IMR-90 (cell line): ENCODE measurements around the gene CYFIP1. TPM values are rescaled to one million over a fixed set of nuclear protein-coding genes. Genes with fewer than 3 reads are reported as not detected.

Experiments used
- ATAC-seq: fragments of 200-7000 bp; cut with Tn5 transposase; 2 replicates; pipeline ENCODE4 v1.9.1; 2020; ENCODE audit warnings: low read depth, mild to moderate bottlenecking, moderate library complexity
- BruUV-seq: library from RNA; stranded (reverse); fragments of 400-500 nt; replicated peaks from 2 replicates; lab custom pipeline; 2021; lab: Mats Ljungman, UMichigan
- CTCF ChIA-PET: fragments of 300-600 bp; formaldehyde crosslinking; extraction: SDS; loops from one replicate; lab custom pipeline; 2021; ENCODE audit warnings: antibody characterized with exemption; lab: Yijun Ruan, JAX
- POLR2A ChIA-PET: fragments of 300-600 bp; sonication (Branson Sonifier 250); formaldehyde crosslinking; loops from one replicate; lab custom pipeline; 2022; ENCODE audit warnings: antibody characterized with exemption; ENCODE audit not compliant: unreplicated experiment; lab: Charles Lee
- DNase-seq: peaks from one replicate; pipeline ENCODE4 v3.0.0; 2013
- H2AFZ ChIP-seq: replicated peaks from 2 replicates; pipeline ENCODE3; 2013; ENCODE audit warnings: low read length, mild to moderate bottlenecking; ENCODE audit not compliant: poor library complexity
- H2AK5ac ChIP-seq: 2 replicates; pipeline ENCODE4 v1.6.1; 2013; ENCODE audit warnings: low read depth, low read length, inconsistent platforms
- H2AK9ac ChIP-seq: replicated peaks from 2 replicates; pipeline ENCODE3; 2013; ENCODE audit warnings: mild to moderate bottlenecking, low read depth, low read length, moderate library complexity; ENCODE audit not compliant: poor library complexity
- H2BK120ac ChIP-seq: 2 replicates; pipeline ENCODE4 v1.6.1; 2013; ENCODE audit warnings: low read depth, low read length, inconsistent platforms
- H2BK15ac ChIP-seq: 3 replicates; pipeline ENCODE4 v1.6.1; 2013; ENCODE audit warnings: low read depth, low read length, inconsistent platforms
- H2BK20ac ChIP-seq: 2 replicates; pipeline ENCODE4 v1.6.1; 2013; ENCODE audit warnings: low read depth, mild to moderate bottlenecking, inconsistent platforms, low read length, moderate library complexity
- H2BK5ac ChIP-seq: 2 replicates; pipeline ENCODE4 v1.6.1; 2013; ENCODE audit warnings: mild to moderate bottlenecking, low read depth, low read length, inconsistent platforms; ENCODE audit not compliant: poor library complexity, severe bottlenecking
- H3K14ac ChIP-seq: replicated peaks from 2 replicates; pipeline ENCODE4 v1.6.1; 2013; ENCODE audit warnings: low read depth, low read length, inconsistent platforms
- H3K18ac ChIP-seq: 2 replicates; pipeline ENCODE4 v1.6.1; 2013; ENCODE audit warnings: low read depth, low read length, control low read depth
- H3K23ac ChIP-seq: 2 replicates; pipeline ENCODE4 v1.6.1; 2013; ENCODE audit warnings: low read depth, low read length, inconsistent platforms
- H3K27ac ChIP-seq: 2 replicates; pipeline ENCODE4 v1.5.1; 2013; ENCODE audit warnings: mild to moderate bottlenecking, control low read depth, low read length; ENCODE audit not compliant: insufficient read depth
- H3K27me3 ChIP-seq: 2 replicates; pipeline ENCODE4 v1.6.1; 2013; ENCODE audit warnings: low read length; ENCODE audit not compliant: control insufficient read depth, insufficient read depth
- H3K36me3 ChIP-seq: 2 replicates; pipeline ENCODE4 v1.6.1; 2013; ENCODE audit warnings: low read length, mixed read lengths; ENCODE audit not compliant: control insufficient read depth, insufficient read depth
- H3K4ac ChIP-seq: 2 replicates; pipeline ENCODE4 v1.6.1; 2013; ENCODE audit warnings: low read depth, low read length, inconsistent platforms
- H3K4me1 ChIP-seq: 2 replicates; pipeline ENCODE4 v1.6.1; 2013; ENCODE audit warnings: low read length, mixed read lengths; ENCODE audit not compliant: control insufficient read depth, insufficient read depth
- H3K4me2 ChIP-seq: 2 replicates; pipeline ENCODE4 v1.6.1; 2013; ENCODE audit warnings: low read depth, mild to moderate bottlenecking, control low read depth, low read length, moderate library complexity
- H3K4me3 ChIP-seq: 2 replicates; pipeline ENCODE4 v1.5.1; 2013; ENCODE audit warnings: low read depth, mild to moderate bottlenecking, control low read depth, low read length, moderate library complexity; ENCODE audit not compliant: insufficient read depth
- H3K56ac ChIP-seq: 2 replicates; pipeline ENCODE4 v1.6.1; 2013; ENCODE audit warnings: low read length, inconsistent platforms; ENCODE audit not compliant: insufficient read depth; ENCODE audit errors: extremely low read depth
- H3K79me1 ChIP-seq, 2 experiments: 2 replicates each; pipeline ENCODE4 v1.6.1; 2013; ENCODE audit warnings: low read length in 2 of 2, inconsistent platforms in 1 of 2, low read depth in 1 of 2
- H3K9ac ChIP-seq: 2 replicates; pipeline ENCODE4 v1.6.1; 2013; ENCODE audit warnings: low read depth, low read length, control low read depth
- H3K9me1 ChIP-seq: 2 replicates; pipeline ENCODE4 v1.6.1; 2013; ENCODE audit warnings: low read length, inconsistent platforms; ENCODE audit not compliant: insufficient read depth
- H3K9me3 ChIP-seq: 2 replicates; pipeline ENCODE4 v1.6.1; 2013; ENCODE audit warnings: low read length; ENCODE audit not compliant: control insufficient read depth, insufficient read depth
- H4K20me1 ChIP-seq: 2 replicates; pipeline ENCODE4 v1.6.1; 2013; ENCODE audit warnings: low read length, inconsistent platforms; ENCODE audit not compliant: insufficient read depth
- H4K5ac ChIP-seq: 2 replicates; pipeline ENCODE4 v1.6.1; 2013; ENCODE audit warnings: mild to moderate bottlenecking, low read depth, low read length, control low read depth
- H4K8ac ChIP-seq, 2 experiments: 2 replicates each; pipeline ENCODE4 v1.6.1; 2013; ENCODE audit warnings: low read depth in 2 of 2, low read length in 2 of 2, control low read depth in 1 of 2, inconsistent platforms in 1 of 2
- H4K91ac ChIP-seq: 2 replicates; pipeline ENCODE4 v1.6.1; 2013; ENCODE audit warnings: low read depth, low read length, inconsistent platforms; ENCODE audit not compliant: insufficient read depth
- BHLHE40 ChIP-seq: fragments of 150-350 bp; IDR thresholded peaks from 2 replicates; pipeline ENCODE4 v1.6.1; 2016; ENCODE audit warnings: mild to moderate bottlenecking, low read depth, low read length
- FOS ChIP-seq: fragments of 150-350 bp; IDR thresholded peaks from 2 replicates; pipeline ENCODE4 v1.6.1; 2016; ENCODE audit warnings: low read depth, low read length
- MAZ ChIP-seq: IDR thresholded peaks from 2 replicates; pipeline ENCODE4 v1.6.1; 2012; ENCODE audit warnings: low read depth, mild to moderate bottlenecking, low read length, improper control_type of control experiment, moderate library complexity, borderline replicate concordance
- MXI1 ChIP-seq: IDR thresholded peaks from 2 replicates; pipeline ENCODE4 v1.6.1; 2012; ENCODE audit warnings: low read depth, mild to moderate bottlenecking, low read length, moderate library complexity, borderline replicate concordance
- NFE2L2 ChIP-seq: fragments of 150-350 bp; IDR thresholded peaks from 2 replicates; pipeline ENCODE4 v1.6.1; 2016; ENCODE audit warnings: low read depth, mild to moderate bottlenecking, low read length
- POLR2A ChIP-seq: IDR thresholded peaks from 2 replicates; pipeline ENCODE4 v1.6.1; 2012; ENCODE audit warnings: mild to moderate bottlenecking, low read depth, low read length
- RAD21 ChIP-seq: IDR thresholded peaks from 2 replicates; pipeline ENCODE4 v1.6.1; 2012; ENCODE audit warnings: low read length, improper control_type of control experiment
- RCOR1 ChIP-seq: IDR thresholded peaks from 2 replicates; pipeline ENCODE4 v1.6.1; 2012; ENCODE audit warnings: mild to moderate bottlenecking, low read length, improper control_type of control experiment; ENCODE audit not compliant: insufficient replicate concordance
- RFX5 ChIP-seq: IDR thresholded peaks from 2 replicates; pipeline ENCODE4 v1.8.0; 2012; ENCODE audit warnings: low read depth, mild to moderate bottlenecking, low read length, moderate library complexity
- SMC3 ChIP-seq: fragments of 150-350 bp; IDR thresholded peaks from 2 replicates; pipeline ENCODE4 v1.6.1; 2016; ENCODE audit warnings: low read depth, mild to moderate bottlenecking, antibody characterized with exemption, low read length, moderate library complexity
- WGBS, 2 experiments: methylation state at CpG; one replicate each; pipeline versions ENCODE4 v1.1.5 to v1.1.7; 2013; ENCODE audit warnings: missing lambda C conversion rate in 2 of 2; ENCODE audit not compliant: insufficient read length in 1 of 2; ENCODE audit errors: extremely low coverage in 2 of 2; 5-methylcytosine and 5-hydroxymethylcytosine counted together
- dilution Hi-C: fragments of 300-500 bp; cut with HindIII; formaldehyde crosslinking; loops from one replicate; pipeline ENCODE4 v1.14.3; 2018; ENCODE audit warnings: low sequenced_read_pairs; ENCODE audit not compliant: unreplicated experiment
- in situ Hi-C: fragments of 300-500 bp; cut with MboI; formaldehyde crosslinking; loops from 3 replicates; pipeline ENCODE4 v1.14.3; 2019; ENCODE audit warnings: low sequenced_read_pairs, inconsistent platforms, mixed read lengths
- intact Hi-C: fragments of 100-400 bp; cut with micrococcal nuclease; formaldehyde crosslinking; loops from 2 replicates; pipeline ENCODE4 v1.10.0; 2022
- polyA plus RNA-seq, 3 experiments: library from polyadenylated mRNA; depleted of rRNA; stranded (reverse); fragments of >200 nt; gene quantifications; 2 replicates each; pipeline ENCODE4 v1.2.3, GENCODE V29; 2012; ENCODE audit warnings: low replicate concordance in 1 of 3
- total RNA-seq: library from RNA; depleted of rRNA; stranded (reverse); fragments of >200 nt; gene quantifications from 2 replicates; pipeline ENCODE4 v1.2.3, GENCODE V29; 2012
- TF ChIP-seq, protein P1 (sequence below): fragments of 150-350 bp; IDR thresholded peaks from 2 replicates; pipeline ENCODE4 v1.6.1; 2017; ENCODE audit warnings: mild to moderate bottlenecking, antibody characterized with exemption, low read length, low read depth

CYFIP1 gene
- total and polyA plus RNA-seq, 2 of the 4 experiments (the other 2 are of a cell fraction) = 58.4 to 163 TPM

- no peak overlapping the region for H3K4me3 ChIP-seq
- no peak overlapping the region for H2AK9ac ChIP-seq
- no peak overlapping the region for H3K23ac ChIP-seq
- H4K20me1 ChIP-seq = peaks cover 87% of the 10 kb centered on the region
- no peaks in the 10 kb centered on the region; the same call in 1 of the 2 replicates for H3K36me3 ChIP-seq
- 87% methylated on average over 8 of the region's 16 CpGs; no CpG with 5 or more reads in 1 of the 2 experiments for WGBS, 2 experiments
- no peak overlapping the region for H3K4ac ChIP-seq
- no peak overlapping the region for H3K14ac ChIP-seq
- no peak overlapping the region for H4K5ac ChIP-seq
- no peak overlapping the region for H3K4me2 ChIP-seq
- no peaks in the 10 kb centered on the region for H3K9me3 ChIP-seq
- dilution Hi-C loops (no loop called here), intact Hi-C loops (no loop called here), in situ Hi-C loops (no loop called here)
- peaks cover 18% of the 10 kb centered on the region for H3K4me1 ChIP-seq
- H4K8ac ChIP-seq = no peak overlapping the region
- no peaks in the 10 kb centered on the region for H3K27me3 ChIP-seq
- no peak overlapping the region for H2BK20ac ChIP-seq
- no peak overlapping the region for H3K18ac ChIP-seq
- TF ChIP-seq SMC3 (no peak), MAZ (no peak), FOS (no peak), RAD21 (no peak), MXI1 (no peak), NFE2L2 (no peak), RCOR1 (no peak), BHLHE40 (no peak), RFX5 (no peak), POLR2A (no peak)
- TF ChIP-seq, protein P1, sequence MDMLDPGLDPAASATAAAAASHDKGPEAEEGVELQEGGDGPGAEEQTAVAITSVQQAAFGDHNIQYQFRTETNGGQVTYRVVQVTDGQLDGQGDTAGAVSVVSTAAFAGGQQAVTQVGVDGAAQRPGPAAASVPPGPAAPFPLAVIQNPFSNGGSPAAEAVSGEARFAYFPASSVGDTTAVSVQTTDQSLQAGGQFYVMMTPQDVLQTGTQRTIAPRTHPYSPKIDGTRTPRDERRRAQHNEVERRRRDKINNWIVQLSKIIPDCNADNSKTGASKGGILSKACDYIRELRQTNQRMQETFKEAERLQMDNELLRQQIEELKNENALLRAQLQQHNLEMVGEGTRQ = no peak
- H2BK15ac ChIP-seq = no peak overlapping the region
- H3K27ac ChIP-seq = no peak overlapping the region
- H2BK120ac ChIP-seq = no peak overlapping the region
- no peak overlapping the region for H4K91ac ChIP-seq
- POLR2A ChIA-PET = no interaction called here
- no peak overlapping the region for H3K9ac ChIP-seq
- H3K79me1 ChIP-seq = peaks cover 15 to 84% of the 10 kb centered on the region in 2 experiments
- DNase-seq (no peak), ATAC-seq (no peak)
- no peak overlapping the region for H3K56ac ChIP-seq
- CTCF ChIA-PET = no interaction called here
- no peak overlapping the region for H2AK5ac ChIP-seq
- no peak overlapping the region for H2AFZ ChIP-seq
- peaks cover 13% of the 10 kb centered on the region for H3K9me1 ChIP-seq
- no TSS peak for BruUV-seq
- H2BK5ac ChIP-seq = no peak overlapping the region
Observed at GRCh38 chr15:22956257-22956977, 23.8 kb downstream of the CYFIP1 start.
